HG03095 (cell line): ENCODE data around the gene PPWD1.
"Not testable (repeated sequence)": the region's sequence is repeated elsewhere in the genome, so short reads cannot be mapped to it uniquely, and the experiment has no call there.

ENCODE experiments used
- ATAC-seq: cut with Tn5 transposase; IDR thresholded peaks from one replicate; pipeline ENCODE4 v1.9.1; 2021; ENCODE audit warnings: moderate library complexity; ENCODE audit not compliant: unreplicated experiment

PPWD1 gene

GRCh38 chr5:65621961-65622360, 58.9 kb downstream of the PPWD1 start:
- not testable (repeated sequence) for ATAC-seq

- no peak for ATAC-seq
Observed at GRCh38 chr5:65623482-65623881, 60.4 kb downstream of the PPWD1 start.

GRCh38 chr5:65624025-65624570, 61.0 kb downstream of the PPWD1 start, which contains the start of gene TRIM23:
TRIM23 (minus strand) TSS chr5:65624333; CDS start chr5:65624274, 59 bp downstream.
- peak; percentile 96 for ATAC-seq

GRCh38 chr5:65624571-65625555, 61.8 kb downstream of the PPWD1 start, which contains the start of the genes SHLD3 and TRAPPC13:
SHLD3 (plus strand) TSS chr5:65625027; CDS start chr5:65629588, 4,561 bp downstream.
TRAPPC13 (plus strand) TSS chr5:65625027; CDS start chr5:65625061, 34 bp downstream.
- ATAC-seq, result peak; percentile 66

- ATAC-seq, result no peak
Observed at GRCh38 chr5:65625743-65626142, 62.6 kb downstream of the PPWD1 start.

- no peak for ATAC-seq
Observed at GRCh38 chr5:65630981-65631380, 67.9 kb downstream of the PPWD1 start.
